Loucy (cell line): ENCODE measurements around the gene PARP12.

Source experiments
- H2AFZ ChIP-seq: fragments of 200-600 bp; sonication (generic); 2 replicates; pipeline ENCODE4 v1.6.0; 2016; ENCODE audit warnings: antibody characterized with exemption, mild to moderate bottlenecking, low read length, moderate library complexity
- H3F3A ChIP-seq: fragments of 200-600 bp; 2 replicates; pipeline ENCODE4 v1.6.0; 2016; ENCODE audit warnings: antibody characterized with exemption, low read depth, mild to moderate bottlenecking
- H3K27me3 ChIP-seq: fragments of 200-600 bp; sonication (generic); 2 replicates; pipeline ENCODE4 v1.6.1; 2014; ENCODE audit warnings: low read length, mild to moderate bottlenecking; ENCODE audit not compliant: insufficient read depth, poor library complexity, severe bottlenecking
- H3K36me3 ChIP-seq: fragments of 200-600 bp; sonication (generic); 2 replicates; pipeline ENCODE4 v1.6.1; 2016; ENCODE audit warnings: low read length; ENCODE audit not compliant: insufficient read depth
- H3K4me1 ChIP-seq: fragments of 200-600 bp; sonication (generic); 2 replicates; pipeline ENCODE4 v1.5.1; 2014; ENCODE audit warnings: low read length, mild to moderate bottlenecking; ENCODE audit not compliant: insufficient read depth, poor library complexity, severe bottlenecking
- H3K4me2 ChIP-seq: fragments of 200-600 bp; sonication (generic); 2 replicates; pipeline ENCODE4 v1.6.0; 2014; ENCODE audit warnings: antibody characterized with exemption, low read length, low read depth, mild to moderate bottlenecking; ENCODE audit not compliant: poor library complexity, severe bottlenecking
- H3K4me3 ChIP-seq: fragments of 200-600 bp; sonication (generic); 2 replicates; pipeline ENCODE4 v1.5.1; 2014; ENCODE audit warnings: low read length, mild to moderate bottlenecking, mixed read lengths; ENCODE audit not compliant: poor library complexity, severe bottlenecking
- H3K79me2 ChIP-seq: fragments of 200-600 bp; sonication (generic); 2 replicates; pipeline ENCODE4 v1.6.1; 2014; ENCODE audit warnings: low read length; ENCODE audit not compliant: insufficient read depth
- H3K9ac ChIP-seq: fragments of 200-600 bp; sonication (generic); 2 replicates; pipeline ENCODE4 v1.6.0; 2014; ENCODE audit warnings: mild to moderate bottlenecking, low read depth, low read length, moderate library complexity; ENCODE audit not compliant: poor library complexity, severe bottlenecking
- H3K9me2 ChIP-seq: fragments of 200-600 bp; sonication (generic); replicated peaks from 2 replicates; pipeline ENCODE4 v1.6.1; 2016; ENCODE audit warnings: low read depth, low read length, mixed read lengths
- H3K9me3 ChIP-seq: fragments of 200-600 bp; sonication (generic); 2 replicates; pipeline ENCODE4 v1.6.1; 2014; ENCODE audit warnings: mild to moderate bottlenecking, antibody characterized with exemption, low read length, low read depth; ENCODE audit not compliant: insufficient read depth
- H4K20me1 ChIP-seq: fragments of 200-600 bp; sonication (generic); 2 replicates; pipeline ENCODE4 v1.6.0; 2014; ENCODE audit warnings: antibody characterized with exemption, low read length, mild to moderate bottlenecking; ENCODE audit not compliant: insufficient read depth, poor library complexity, severe bottlenecking
- EZH2phosphoT487 ChIP-seq: fragments of 200-600 bp; IDR thresholded peaks from 2 replicates; pipeline ENCODE4 v1.6.1; 2018; ENCODE audit warnings: antibody characterized with exemption, mild to moderate bottlenecking, moderate library complexity, borderline replicate concordance
- TF ChIP-seq, protein P1 (sequence below): fragments of 200-600 bp; sonication (generic); conservative IDR thresholded peaks from 2 replicates; pipeline ENCODE4 v1.5.1; 2014; ENCODE audit warnings: mild to moderate bottlenecking, antibody characterized with exemption, low read length

PARP12 gene

GRCh38 chr7:139974179-139974811 is 88.5 kb downstream of the PARP12 start:
- Histone ChIP-seq H3K36me3 (no peaks in the 10 kb centered on the region), H3K9me2 (no peaks in the 10 kb centered on the region), H3K9me3 (no peaks in the 10 kb centered on the region), H4K20me1 (no peaks in the 10 kb centered on the region), H3K4me2 (no peak overlapping the region), H3F3A (no peaks in the 10 kb centered on the region), H3K79me2 (no peaks in the 10 kb centered on the region), H3K4me1 (no peaks in the 10 kb centered on the region), H3K9ac (no peak overlapping the region), H2AFZ (no peak overlapping the region), H3K27me3 (no peaks in the 10 kb centered on the region), H3K4me3 (no peak overlapping the region)
- TF ChIP-seq, protein P1, sequence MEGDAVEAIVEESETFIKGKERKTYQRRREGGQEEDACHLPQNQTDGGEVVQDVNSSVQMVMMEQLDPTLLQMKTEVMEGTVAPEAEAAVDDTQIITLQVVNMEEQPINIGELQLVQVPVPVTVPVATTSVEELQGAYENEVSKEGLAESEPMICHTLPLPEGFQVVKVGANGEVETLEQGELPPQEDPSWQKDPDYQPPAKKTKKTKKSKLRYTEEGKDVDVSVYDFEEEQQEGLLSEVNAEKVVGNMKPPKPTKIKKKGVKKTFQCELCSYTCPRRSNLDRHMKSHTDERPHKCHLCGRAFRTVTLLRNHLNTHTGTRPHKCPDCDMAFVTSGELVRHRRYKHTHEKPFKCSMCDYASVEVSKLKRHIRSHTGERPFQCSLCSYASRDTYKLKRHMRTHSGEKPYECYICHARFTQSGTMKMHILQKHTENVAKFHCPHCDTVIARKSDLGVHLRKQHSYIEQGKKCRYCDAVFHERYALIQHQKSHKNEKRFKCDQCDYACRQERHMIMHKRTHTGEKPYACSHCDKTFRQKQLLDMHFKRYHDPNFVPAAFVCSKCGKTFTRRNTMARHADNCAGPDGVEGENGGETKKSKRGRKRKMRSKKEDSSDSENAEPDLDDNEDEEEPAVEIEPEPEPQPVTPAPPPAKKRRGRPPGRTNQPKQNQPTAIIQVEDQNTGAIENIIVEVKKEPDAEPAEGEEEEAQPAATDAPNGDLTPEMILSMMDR, result no peak
- TF ChIP-seq EZH2phosphoT487, result no peak
